Neural cell (in vitro differentiated cells): ENCODE data around the gene NCK2.

ENCODE experiments used
- CTCF ChIP-seq: fragments of 450-650 bp; IDR thresholded peaks from 2 replicates; pipeline ENCODE4 v1.5.1; 2014; ENCODE audit warnings: antibody characterized with exemption, mild to moderate bottlenecking, moderate library complexity; ENCODE audit not compliant: poor library complexity, severe bottlenecking
- EZH2 ChIP-seq: fragments of 200-600, 300-800 bp; shearing (Covaris generic), sonication (generic); IDR thresholded peaks from 2 replicates; pipeline ENCODE4 v1.6.1; 2014; ENCODE audit warnings: antibody characterized with exemption, low read length, borderline replicate concordance, mild to moderate bottlenecking; ENCODE audit not compliant: insufficient read depth, poor library complexity, severe bottlenecking

GRCh38 chr2:105796791-105797190 is 52.1 kb downstream of the NCK2 start:
- TF ChIP-seq CTCF (no peak), EZH2 (no peak)
